Adrenal gland (tissue), 12 donors: Measurements from ENCODE around the gene RELCH. TPM values are rescaled to one million over a fixed set of nuclear protein-coding genes. Genes with fewer than 3 reads are reported as not detected.

ENCODE experiments used
- DNase-seq, 7 donors: peaks; one replicate each; pipeline ENCODE4 v3.0.0-alpha.2; 2019 to 2020
- H3K27ac ChIP-seq, 5 donors: fragments of 200-600 bp; sonication (generic) in 4 of 5; 1 replicate in 3 of 5; 2 replicates in 2 of 5; pipeline versions ENCODE4 v1.5.1 to v1.8.0; 2016 to 2020; ENCODE audit warnings: mild to moderate bottlenecking in 1 of 5
- H3K27me3 ChIP-seq: fragments of 200-600 bp; 2 replicates; pipeline ENCODE4 v1.8.0; 2021
- H3K36me3 ChIP-seq, 2 donors: fragments of 200-600 bp; replicated peaks in 1 of 2; 1 replicate in 1 of 2; 2 replicates in 1 of 2; pipeline versions ENCODE4 v1.5.1 to v1.8.0; 2018 to 2022
- H3K4me1 ChIP-seq, 2 donors: fragments of 200-600 bp; replicated peaks in 1 of 2; 1 replicate in 1 of 2; 2 replicates in 1 of 2; pipeline versions ENCODE4 v1.5.1 to v1.8.0; 2018 to 2021
- H3K4me3 ChIP-seq, 4 donors: fragments of 200-600 bp; sonication (generic) in 3 of 4; one replicate each; pipeline ENCODE4 v1.5.1; 2016 to 2018
- H3K9me3 ChIP-seq, 3 donors: fragments of 200-600 bp; sonication (generic) in 1 of 3; replicated peaks in 1 of 3; 1 replicate in 2 of 3; 2 replicates in 1 of 3; pipeline versions ENCODE4 v1.5.1 to v1.8.0; 2016 to 2021
- CTCF ChIP-seq, 6 experiments: fragments of 450-650 bp in 4 of 6; fragments of 200-600 bp in 2 of 6; sonication (generic) in 1 of 6; IDR thresholded peaks; 1 replicate in 5 of 6; 2 replicates in 1 of 6; pipeline versions ENCODE4 v1.5.1 to v1.8.0; 2016 to 2021; ENCODE audit warnings: antibody characterized with exemption in 6 of 6, mild to moderate bottlenecking in 2 of 6, moderate library complexity in 1 of 6
- POLR2A ChIP-seq, 2 donors: fragments of 450-650 bp; IDR thresholded peaks; one replicate each; pipeline ENCODE4 v1.6.1; 2017; ENCODE audit warnings: antibody characterized with exemption in 2 of 2, mild to moderate bottlenecking in 2 of 2, moderate library complexity in 1 of 2
- WGBS, 4 donors: extraction: QIAGEN DNeasy Blood & Tissue Kit in 2 of 4; methylation state at CpG; one replicate each; pipeline versions ENCODE4 v1.1.5 to v1.1.7; 2013 to 2017; 5-methylcytosine and 5-hydroxymethylcytosine counted together
- intact Hi-C, 2 donors: fragments of 100-400 bp; cut with DNase I; formaldehyde crosslinking; loops; one replicate each; pipeline versions ENCODE4 v1.14.1 to v1.15.0; 2022 to 2023
- polyA plus RNA-seq, 3 donors: library from polyadenylated mRNA; stranded (reverse); fragments of 200-250 nt in 2 of 3; fragments of 350-450 nt in 1 of 3; fragmentation: Illumina TruSeq in 1 of 3; extraction: RNeasy Lipid Tissue Mini Kit (QIAGEN cat#74804) in 1 of 3; gene quantifications; one replicate each; pipeline ENCODE4 v1.2.3, GENCODE V29; 2013 to 2014
- total RNA-seq, 9 donors: library from RNA; depleted of rRNA in 4 of 9; stranded (reverse); fragments of >200 nt in 4 of 9; fragments of 120-200 nt in 1 of 9; fragmentation: NEBNext Ultra II Directional in 1 of 9; extraction: Animal tissue kit (Norgen Biotek cat#: 25700) in 1 of 9; gene quantifications; one replicate each; pipeline versions ENCODE4 v1.1.0 to v1.2.4, GENCODE V29; 2013 to 2023
- donor health status: healthy with polysubstance abuse.
- donor health status: Bipolar disorder and iron deficiency.
- donor health status: DM: yes; HTN: yes; CAD: no.
- donor health status: DM: no; HTN: no; CAD: no.
- donor health status: DM: no; HTN: no; CAD: no.
- donor health status: DM: yes; HTN: yes; CAD: no.

Gene RELCH
- total and polyA plus RNA-seq, 12 donors, result 15.6 to 45.5 (median 26.2) TPM

- no peak for DNase-seq
- Histone ChIP-seq H3K27ac (no peak overlapping the region), H3K4me3 (no peak overlapping the region), H3K9me3 (no peaks in the 10 kb centered on the region), H3K4me1 (no peaks in the 10 kb centered on the region), H3K36me3 (no peaks in the 10 kb centered on the region), H3K27me3 (no peaks in the 10 kb centered on the region)
- 87 to 95% (median 88%) methylated on average over 3 of the region's 3 CpGs for WGBS, 4 donors
- TF ChIP-seq CTCF (IDR thresholded peaks at IDR 0.05), result no peak
- no peak for TF ChIP-seq POLR2A (IDR thresholded peaks at IDR 0.05)
- intact Hi-C loops, result no loop called here
These were observed 52.4 kb downstream of the RELCH start for GRCh38 chr18:62239475-62239874.

GRCh38 chr18:62242955-62243354 lies 55.9 kb downstream of the RELCH start:
- no peak overlapping the region for H3K27ac ChIP-seq
- WGBS, 4 donors, result 86 to 100% (median 91%) methylated on average over 1 of the region's 1 CpG
- H3K4me3 ChIP-seq, result no peak overlapping the region
- H3K36me3 ChIP-seq, result peaks cover 0 to 5% of the 10 kb centered on the region in 2 donors
- intact Hi-C loops, result no loop called here
- TF ChIP-seq POLR2A (IDR thresholded peaks at IDR 0.05) (no peak), CTCF (IDR thresholded peaks at IDR 0.05) (no peak)
- DNase-seq, result no peak
- H3K9me3 ChIP-seq, result no peaks in the 10 kb centered on the region
- no peaks in the 10 kb centered on the region for H3K27me3 ChIP-seq
- no peaks in the 10 kb centered on the region for H3K4me1 ChIP-seq

GRCh38 chr18:62245177-62245576 lies 58.1 kb downstream of the RELCH start:
- TF ChIP-seq CTCF (IDR thresholded peaks at IDR 0.05) (no peak), POLR2A (IDR thresholded peaks at IDR 0.05) (no peak)
- Histone ChIP-seq H3K27me3 (no peaks in the 10 kb centered on the region), H3K4me1 (no peaks in the 10 kb centered on the region), H3K9me3 (no peaks in the 10 kb centered on the region), H3K4me3 (no peak overlapping the region), H3K27ac (no peak overlapping the region), H3K36me3 (peaks cover 0 to 5% of the 10 kb centered on the region in 2 donors)
- no peak for DNase-seq
- 96 to 99% (median 98%) methylated on average over 8 of the region's 8 CpGs for WGBS, 4 donors
- intact Hi-C loops, result loop anchor here (5.0 kb wide), 1 partner anchor 63 kb away; no protein-coding TSS in a partner anchor

GRCh38 chr18:62245699-62246098 lies 58.6 kb downstream of the RELCH start:
- H3K27me3 ChIP-seq, result no peaks in the 10 kb centered on the region
- intact Hi-C loops, result loop anchor here (5.0 kb wide), 1 partner anchor 63 kb away; no protein-coding TSS in a partner anchor
- H3K4me3 ChIP-seq, result no peak overlapping the region
- H3K9me3 ChIP-seq, result no peaks in the 10 kb centered on the region
- no peak overlapping the region for H3K27ac ChIP-seq
- DNase-seq, result no peak
- peaks cover 0 to 5% of the 10 kb centered on the region in 2 donors for H3K36me3 ChIP-seq
- TF ChIP-seq CTCF (IDR thresholded peaks at IDR 0.05) (no peak), POLR2A (IDR thresholded peaks at IDR 0.05) (no peak)
- WGBS, 4 donors, result 0 to 96% (median 65%) methylated on average over 1 of the region's 1 CpG
- H3K4me1 ChIP-seq, result no peaks in the 10 kb centered on the region
